Stimulated activated CD4-positive, alpha-beta T cell treated with anti-CD3 and anti-CD28 coated beads, Interleukin-4, amount 100 ng/mL, for 1 hour (primary cell): ENCODE data around the gene HNF4A.

Experiments
- DNase-seq: peaks from one replicate; pipeline ENCODE4 v3.0.0-alpha.2; 2020

Gene HNF4A

DNA sequence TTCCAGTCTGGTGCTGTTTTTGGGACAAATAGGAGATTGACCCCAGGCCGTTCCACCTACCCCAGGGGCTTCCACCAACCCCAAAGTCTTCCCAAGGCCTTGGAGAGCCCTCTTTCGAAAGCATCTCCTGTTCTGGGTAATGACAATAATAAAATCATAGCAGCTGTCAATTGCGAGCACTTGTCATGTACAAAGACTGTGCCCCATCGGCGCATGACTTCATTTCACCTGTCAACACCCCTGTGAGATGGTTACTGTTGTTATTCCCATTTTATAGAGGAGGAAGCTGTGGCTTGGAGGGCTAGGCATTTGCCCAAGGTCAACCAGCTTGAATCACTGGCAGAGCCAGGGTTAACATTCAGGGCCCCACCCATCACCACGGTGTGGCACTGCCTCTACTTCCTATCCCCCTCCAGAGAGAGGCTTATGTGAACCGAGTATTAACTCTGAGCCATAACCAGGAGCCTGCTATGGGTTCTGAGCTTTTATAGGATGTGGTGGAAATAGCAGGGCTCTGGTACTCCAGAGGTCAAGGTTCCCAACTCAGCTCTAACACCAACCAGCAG lies 51.2 kb downstream of the HNF4A start:
- no peak for DNase-seq

DNA sequence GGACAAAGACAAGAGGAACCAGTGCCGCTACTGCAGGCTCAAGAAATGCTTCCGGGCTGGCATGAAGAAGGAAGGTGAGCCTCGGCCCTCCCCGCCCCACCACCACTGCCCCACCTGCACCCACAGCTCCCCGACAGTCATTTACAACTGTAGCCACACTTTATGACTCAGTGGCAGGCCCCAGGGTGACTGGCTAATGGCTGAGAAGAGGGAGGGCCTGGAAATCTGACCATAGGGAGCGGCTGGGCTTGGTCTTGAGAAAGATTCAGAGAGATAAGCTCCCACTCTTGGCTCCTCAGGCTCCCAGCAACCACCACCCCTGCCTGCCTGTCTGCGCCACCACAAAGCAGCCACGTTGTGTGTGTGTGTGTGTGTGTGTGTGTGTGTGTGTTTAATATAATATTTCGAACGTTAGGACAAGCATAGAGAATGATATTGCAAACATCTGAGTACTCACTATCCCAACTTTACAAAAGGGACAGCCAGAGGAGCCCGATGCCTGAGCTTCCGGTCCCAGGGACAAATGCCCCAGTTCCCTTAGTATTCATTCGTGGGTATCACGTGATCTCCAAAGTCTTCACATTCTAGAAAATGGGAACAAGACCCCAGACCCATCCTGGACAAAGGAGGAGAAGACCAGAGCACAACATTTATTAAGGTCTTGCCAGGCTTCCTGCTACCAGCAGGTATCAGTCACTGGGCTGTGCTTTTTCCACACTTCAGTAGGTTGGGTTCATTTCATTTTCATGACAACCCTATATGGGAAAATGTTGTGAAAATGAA lies 52.1 kb downstream of the HNF4A start:
- DNase-seq: no peak

DNA sequence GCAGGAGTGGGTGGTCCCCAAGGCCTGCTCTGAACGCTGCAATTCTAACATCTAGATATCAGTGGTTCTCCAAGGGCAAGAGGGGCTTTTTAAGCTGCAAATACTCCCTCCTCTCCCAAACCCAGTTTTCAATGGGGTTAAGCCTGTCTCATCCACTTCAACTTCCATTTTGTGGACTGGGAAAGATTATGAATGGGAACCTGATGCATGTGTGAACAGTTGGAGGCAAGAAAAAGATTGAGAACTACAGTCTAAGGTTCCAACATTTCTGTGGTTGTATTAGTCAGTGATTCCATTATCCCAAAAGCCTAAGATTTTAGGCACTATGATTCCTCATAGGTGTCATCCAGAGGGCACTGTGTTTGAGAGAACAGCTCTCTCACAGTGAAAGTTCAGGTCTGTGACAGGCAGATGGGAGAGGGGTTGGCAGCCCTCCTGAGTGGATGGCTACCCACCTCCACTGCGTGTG lies 53.7 kb downstream of the HNF4A start:
- no peak for DNase-seq

DNA sequence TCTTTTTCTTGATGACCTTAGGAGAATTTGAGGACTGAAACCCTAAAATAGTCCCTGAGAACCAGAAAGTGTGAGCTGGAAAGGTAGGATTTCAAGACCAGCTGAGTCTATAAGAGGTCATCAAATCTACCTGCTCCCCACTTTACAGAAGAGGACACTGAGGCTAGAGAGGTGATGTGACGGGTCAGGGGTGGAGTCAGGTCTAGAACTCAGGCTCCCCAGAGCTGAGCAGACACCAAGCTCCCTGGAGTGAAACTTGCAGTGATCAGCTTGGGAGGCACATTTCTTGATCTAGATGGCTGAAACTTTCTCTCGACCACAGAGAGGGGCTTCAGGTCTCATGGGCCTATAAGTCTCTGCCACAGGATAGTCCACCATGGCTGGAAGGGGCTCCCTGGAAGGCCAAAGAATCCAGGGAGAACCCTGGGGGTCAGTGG lies 55.1 kb downstream of the HNF4A start:
- DNase-seq: no peak

DNA sequence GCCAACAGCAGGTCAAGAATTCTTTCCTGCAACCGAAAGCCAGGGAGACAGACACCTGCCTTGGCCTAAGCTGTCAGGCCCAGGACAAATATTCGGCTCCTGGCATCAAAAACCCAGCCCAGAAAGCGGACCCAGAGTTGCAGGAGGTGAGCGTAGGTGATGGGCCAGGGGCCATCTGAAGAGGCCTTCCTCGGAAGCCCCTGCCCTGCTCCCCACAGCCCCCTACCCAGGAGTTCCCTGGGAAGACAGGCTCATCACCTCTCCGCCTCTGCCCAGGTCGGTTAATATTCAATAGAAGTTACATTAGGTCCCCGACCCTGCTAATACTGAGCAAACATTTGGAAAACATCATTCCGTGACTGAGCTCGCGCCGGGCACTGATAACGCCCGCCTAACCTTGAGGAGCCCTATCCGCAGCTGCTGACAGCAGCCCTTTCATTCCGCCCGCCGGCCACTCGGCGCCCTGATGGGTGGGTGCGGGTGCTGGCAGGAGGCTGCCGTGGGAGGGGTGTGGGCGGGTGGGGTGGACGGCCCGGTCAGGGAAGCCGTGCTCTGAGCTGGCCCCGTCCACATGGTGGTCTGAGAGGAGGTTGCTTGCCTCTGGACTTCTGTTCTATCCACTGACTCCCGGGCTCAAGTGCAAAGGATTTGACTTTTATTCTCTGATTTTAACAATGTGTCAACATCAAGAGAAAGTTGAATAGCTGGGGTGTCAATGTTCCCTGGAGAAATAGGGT lies 55.7 kb downstream of the HNF4A start:
- no peak for DNase-seq

DNA sequence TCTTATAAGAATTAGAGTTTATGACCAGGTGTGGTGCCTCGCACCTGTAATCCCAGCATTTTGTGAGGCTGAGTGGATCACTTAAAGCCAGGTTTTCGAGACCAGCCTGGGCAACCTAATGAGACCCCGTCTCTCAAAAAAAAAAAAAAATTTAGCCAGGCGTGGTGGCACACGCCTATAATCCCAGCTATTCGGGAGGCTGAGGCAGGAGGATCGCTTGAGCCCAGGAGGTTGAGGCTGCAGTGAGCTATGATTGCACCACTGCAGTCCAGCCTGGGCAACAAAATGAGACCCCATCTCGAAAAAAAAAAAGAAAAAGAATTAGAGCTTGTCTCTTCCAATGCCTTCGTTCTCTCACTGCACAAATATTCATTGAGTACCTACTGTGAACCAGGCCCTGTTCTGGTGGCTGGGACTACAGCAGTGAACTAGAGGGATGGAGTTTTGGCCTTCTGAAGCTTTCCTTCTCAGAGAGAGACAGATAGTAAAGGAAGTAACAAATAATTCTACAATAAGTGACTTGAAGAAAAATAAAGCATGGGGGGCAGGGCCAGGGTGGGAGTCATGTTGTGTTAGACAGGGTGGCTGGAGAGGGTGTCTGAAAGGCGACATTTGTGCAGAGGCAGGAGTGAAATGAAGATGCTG lies 56.4 kb downstream of the HNF4A start:
- DNase-seq: no peak

DNA sequence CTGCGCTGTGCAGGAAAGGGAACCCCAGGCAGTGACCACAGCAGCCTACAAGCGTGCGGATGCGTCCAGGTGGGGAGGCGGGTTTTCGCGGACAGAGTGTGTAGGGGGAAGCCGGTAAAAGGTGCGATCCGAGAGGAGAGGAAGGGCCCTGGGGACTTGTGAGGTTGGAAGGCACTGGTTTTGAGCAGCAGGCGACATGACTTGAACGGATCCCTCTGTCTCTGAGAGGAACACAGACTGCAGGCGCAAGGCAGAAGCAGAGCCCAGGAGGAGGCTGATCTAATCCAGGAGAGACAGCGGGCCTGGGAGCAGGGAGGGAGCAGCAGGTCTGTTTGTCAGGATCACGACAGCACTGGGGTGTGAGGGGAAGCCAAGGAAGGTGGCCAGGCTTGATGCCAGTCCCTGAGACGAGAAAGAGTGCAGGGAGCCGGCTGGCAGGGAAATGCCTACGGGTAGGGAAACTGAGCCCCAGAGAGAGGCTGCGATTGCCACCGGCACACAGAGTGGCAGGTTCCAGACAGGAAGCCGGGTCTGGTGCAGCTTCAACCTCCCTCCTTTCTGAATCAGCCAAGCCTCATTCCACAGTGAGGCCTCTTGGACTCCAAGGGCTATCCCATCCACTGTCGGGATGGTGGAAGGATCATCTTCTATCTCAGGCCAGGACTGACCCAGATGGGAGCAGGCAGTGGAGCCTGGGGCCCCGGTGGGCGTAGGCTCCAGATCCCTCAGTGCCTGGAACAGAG lies 57.1 kb downstream of the HNF4A start:
- DNase-seq: no peak

DNA sequence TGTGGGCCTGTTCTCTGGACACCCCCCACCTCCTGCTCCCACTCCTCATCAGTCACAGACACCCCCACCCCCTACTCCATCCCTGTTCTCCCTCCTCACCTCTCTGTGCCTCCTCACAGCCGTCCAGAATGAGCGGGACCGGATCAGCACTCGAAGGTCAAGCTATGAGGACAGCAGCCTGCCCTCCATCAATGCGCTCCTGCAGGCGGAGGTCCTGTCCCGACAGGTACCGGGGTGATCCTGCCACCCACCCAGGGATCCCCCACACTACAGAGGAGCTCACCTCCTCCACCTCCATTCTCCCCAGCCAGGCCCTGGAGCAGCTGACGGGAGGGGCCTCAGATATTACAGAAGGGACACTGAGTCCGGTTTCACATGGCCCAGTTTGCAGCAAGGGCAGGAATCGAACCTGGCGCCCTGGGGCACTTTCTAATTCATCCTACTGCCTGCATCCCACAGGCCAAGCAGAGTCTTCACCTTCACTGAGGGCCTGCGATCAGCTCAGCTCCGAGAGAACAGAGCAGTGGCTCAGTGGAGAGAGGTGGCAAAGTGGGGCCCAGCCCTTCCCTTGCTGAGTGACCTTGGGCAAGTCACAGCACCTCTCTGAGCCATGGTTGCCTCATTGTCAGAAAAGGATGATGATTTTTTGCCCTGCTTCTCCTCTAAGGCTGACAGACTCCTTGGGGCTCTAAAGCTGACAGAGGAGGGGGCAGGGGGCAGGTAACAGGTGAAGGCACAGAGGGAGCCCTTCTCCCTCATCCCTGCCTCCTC lies 58.3 kb downstream of the HNF4A start:
- DNase-seq: no peak

DNA sequence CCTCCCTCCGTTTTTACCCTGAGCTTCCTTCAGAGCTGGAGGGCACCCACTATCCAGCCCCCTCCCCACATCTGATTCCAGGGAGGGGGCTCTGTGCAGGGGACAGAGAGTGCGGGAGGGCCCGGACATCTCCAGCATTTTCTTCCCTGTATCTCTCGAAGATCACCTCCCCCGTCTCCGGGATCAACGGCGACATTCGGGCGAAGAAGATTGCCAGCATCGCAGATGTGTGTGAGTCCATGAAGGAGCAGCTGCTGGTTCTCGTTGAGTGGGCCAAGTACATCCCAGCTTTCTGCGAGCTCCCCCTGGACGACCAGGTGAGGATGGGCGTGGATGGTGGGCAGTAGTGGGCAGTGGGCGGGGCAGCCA lies 58.8 kb downstream of the HNF4A start:
- no peak for DNase-seq

DNA sequence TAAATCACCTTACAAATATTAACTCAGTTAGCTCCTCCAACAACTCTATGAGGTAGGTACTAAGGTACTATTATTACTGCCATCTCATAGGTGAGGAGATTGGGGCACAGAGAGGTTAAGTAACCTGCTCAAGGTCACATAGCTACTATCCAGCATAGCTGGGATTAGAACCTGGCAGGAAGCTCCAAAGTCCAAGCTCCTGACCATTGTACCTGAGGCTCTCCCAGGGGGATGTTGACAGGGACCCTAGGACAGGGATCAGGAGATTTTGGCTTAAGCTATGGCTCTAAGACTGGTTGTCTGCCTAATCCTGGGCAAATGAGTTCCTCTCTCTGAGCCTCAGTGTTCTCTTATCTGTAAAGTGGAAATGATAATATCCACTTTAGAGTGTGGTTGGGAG lies 59.3 kb downstream of the HNF4A start:
- no peak for DNase-seq

DNA sequence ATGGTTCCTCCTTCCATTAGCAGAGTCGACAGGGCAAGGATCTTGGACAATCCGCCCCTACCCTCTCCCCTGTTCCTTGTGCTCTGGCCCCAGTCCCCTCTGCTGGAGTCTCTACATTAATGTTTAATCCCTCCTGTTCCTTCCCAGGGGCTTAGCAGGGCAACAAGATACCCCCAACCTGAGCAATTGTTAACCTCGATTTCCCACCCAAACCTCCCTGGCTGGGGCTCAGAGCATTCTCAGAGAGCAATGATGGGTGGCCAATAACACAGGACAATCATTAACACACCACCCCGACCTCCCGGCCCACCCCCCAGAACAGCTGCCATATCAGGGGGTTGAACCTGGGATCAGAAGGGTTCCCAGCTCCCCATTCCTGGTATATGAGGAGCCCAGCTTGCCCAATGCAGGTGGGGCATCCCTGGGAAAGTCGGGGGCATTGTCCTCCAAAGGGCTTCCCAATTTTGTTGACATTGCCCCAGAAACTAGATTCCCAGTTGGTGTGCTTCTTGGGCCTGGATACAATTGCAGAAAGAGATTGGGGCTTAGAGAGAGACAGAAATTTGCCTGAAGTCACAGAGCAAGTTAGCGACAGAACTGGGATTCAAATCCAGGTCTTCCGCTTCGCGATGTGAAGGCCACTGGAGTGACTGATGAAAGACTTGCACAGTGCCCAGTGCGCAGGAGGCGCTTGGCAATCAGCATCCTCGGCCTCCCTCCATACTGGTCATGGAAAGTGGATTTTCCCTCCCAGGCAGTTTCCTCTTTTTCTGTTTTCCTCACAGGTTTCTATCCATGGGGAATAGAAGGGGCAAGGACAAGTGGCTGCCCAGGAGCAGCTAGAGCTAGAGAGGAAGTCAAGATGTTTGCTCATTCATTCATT lies 60.6 kb downstream of the HNF4A start:
- DNase-seq: no peak

DNA sequence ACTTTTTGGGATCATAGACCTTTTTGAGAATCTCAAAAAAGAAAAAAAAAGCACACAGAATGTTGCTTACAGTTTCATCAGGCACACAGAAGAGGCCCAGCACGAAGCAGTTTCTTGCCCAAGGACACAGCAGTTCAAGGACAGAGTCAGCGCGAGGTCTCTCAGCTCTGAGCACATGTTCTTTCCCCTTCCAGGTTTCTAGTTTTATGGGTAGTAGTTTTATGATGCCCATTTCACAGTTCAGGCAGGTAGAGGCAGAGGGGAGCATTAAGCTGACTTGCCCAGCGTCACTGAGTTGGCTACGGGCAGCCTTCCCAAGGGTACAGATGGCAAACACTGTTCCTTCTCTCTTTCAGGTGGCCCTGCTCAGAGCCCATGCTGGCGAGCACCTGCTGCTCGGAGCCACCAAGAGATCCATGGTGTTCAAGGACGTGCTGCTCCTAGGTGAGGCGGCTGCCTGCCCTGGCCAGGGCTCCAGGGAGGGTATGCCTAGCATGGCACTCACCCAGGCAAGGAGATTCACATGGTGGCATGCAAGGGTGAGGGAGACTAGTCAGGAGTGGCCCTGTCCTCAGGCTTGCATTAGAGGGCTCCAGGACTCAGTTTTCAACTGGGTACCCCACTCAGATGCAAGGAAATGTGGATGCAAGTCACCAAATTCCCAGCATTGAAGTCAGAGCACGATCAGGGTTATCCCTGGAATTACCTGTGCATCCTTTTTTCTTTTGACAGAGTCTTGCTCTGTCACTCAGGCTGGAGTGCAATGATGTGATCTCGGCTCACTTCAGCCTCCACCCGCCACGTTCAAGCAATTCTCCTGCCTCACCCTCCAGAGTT lies 62.8 kb downstream of the HNF4A start:
- DNase-seq: no peak

DNA sequence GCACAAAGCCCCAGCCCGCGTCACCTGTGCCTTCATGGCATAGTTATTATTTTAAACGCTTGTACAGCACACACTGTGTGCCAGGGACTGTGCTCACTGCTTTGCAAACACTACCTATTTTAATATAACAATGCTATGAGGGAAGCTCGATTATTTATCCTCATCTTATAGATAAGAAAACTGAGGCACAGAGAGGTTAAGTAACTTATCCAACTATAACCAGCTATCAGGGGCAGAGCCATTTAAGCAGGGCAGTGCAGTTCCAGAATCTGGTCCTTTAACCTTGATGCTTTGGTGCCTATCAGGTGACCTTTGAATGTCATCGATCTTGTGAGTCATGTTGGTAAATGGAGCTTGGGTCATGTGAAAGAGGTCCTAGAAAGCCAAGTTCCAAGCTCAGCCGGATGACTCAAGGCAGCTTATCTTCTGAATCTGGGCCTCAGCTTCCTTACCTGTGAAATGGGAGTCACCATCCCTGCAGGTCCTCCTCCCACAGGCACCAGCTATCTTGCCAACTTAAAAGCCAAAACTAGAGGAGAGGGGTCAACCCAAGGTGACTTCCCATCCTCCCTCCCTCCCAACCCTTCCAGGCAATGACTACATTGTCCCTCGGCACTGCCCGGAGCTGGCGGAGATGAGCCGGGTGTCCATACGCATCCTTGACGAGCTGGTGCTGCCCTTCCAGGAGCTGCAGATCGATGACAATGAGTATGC lies 63.8 kb downstream of the HNF4A start:
- no peak for DNase-seq

DNA sequence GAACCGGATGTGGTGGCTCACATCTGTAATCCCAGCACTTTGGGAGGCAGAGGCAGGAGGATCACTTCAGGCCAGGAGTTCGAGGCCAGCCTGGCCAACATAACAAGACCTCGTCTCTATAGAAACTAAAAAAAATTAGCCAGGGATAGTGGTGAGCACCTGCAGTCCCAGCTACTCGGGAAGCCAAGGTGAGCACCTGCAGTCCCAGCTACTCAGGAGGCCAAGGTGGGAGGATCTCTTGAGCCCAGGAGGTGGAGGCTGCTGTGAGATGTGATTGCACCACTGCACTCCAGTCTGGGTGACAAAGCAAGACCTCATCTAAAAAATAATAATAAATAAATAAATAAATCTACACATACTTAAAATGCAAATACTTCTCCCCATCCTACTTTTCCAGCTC lies 65.0 kb downstream of the HNF4A start:
- DNase-seq: no peak

DNA sequence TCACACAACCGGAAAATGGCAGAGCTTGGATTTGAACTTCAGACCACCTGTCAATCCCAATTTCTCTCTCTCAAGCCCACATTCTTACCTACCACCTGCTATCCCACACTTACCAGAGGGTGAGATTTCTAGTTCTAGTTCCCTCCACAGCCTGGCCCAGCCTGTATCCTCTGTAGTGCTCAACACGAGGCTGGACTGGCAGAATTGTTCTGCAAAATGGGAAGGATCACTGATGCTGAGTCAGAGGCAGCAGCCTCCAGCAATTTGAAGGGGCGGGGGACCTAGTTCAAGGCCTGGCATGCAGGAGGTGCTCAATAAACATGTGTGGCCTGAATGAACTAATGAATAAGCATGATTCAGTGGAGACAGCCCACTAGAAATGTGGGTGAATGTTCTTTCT lies 66.6 kb downstream of the HNF4A start:
- no peak for DNase-seq

DNA sequence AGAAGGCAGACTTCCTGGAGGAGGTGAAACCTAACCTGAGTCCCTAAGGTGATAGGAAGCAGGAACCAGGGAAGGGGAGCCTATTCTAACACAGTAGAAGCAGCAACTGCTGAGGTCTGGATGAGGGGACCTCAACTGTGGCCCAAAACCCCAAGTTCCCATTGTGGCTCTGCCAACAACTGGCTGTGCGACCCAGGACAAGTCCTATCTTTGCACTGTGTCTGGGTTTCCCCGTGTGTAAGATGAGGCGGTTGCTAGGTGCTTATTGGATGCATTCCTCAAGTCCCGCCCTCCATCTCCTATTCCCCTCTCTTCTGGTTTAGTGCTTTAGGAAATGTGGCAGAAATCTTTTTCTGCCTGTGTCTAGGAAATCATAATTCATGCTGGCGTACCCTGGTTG lies 68.0 kb downstream of the HNF4A start:
- DNase-seq: no peak

DNA sequence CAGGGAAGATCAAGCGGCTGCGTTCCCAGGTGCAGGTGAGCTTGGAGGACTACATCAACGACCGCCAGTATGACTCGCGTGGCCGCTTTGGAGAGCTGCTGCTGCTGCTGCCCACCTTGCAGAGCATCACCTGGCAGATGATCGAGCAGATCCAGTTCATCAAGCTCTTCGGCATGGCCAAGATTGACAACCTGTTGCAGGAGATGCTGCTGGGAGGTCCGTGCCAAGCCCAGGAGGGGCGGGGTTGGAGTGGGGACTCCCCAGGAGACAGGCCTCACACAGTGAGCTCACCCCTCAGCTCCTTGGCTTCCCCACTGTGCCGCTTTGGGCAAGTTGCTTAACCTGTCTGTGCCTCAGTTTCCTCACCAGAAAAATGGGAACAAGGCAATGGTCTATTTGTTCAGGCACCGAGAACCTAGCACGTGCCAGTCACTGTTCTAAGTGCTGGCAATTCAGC lies 68.6 kb downstream of the HNF4A start:
- no peak for DNase-seq

DNA sequence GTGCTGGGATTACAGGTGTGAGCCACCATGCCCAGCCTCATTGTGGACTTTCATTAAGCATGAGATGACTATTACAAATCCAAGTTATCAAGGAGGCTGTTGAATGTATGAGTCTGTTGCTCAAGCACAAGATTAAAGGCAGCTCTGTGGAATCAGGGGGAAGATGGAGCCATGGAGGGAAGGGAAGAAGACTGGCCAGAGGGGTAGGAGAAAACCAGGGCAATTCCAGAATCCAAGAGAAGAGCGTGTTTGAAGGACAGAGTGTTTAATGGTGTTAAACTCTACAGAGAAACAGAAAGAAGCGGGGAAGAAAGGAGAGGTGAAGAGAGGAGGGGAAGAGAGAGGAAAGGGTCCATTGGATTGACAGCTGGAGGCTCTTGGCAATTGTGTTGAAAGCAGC lies 70.4 kb downstream of the HNF4A start:
- DNase-seq: no peak
